Retinal pigment epithelial cell (primary cell): ENCODE measurements around the gene NDE1.

Experiments used
- DNase-seq: peaks from one replicate; pipeline ENCODE4 v3.0.0-alpha.2; 2010; ENCODE audit warnings: low read depth
- H3K4me3 ChIP-seq: 2 replicates; pipeline ENCODE4 v1.5.1; 2011; ENCODE audit warnings: mild to moderate bottlenecking, low read length, control low read depth, moderate library complexity
- CTCF ChIP-seq: conservative IDR thresholded peaks from 2 replicates; pipeline ENCODE4 v1.5.1; 2011; ENCODE audit warnings: low read depth, low read length, control low read depth, inconsistent platforms

Gene NDE1

GRCh38 chr16:15773968-15774367, 123.9 kb downstream of the NDE1 start:
- DNase-seq, result peak; percentile 86
- no peak overlapping the region for H3K4me3 ChIP-seq
- TF ChIP-seq CTCF, result no peak

- peak; percentile 10 for DNase-seq
- TF ChIP-seq CTCF, result no peak
- H3K4me3 ChIP-seq, result no peak overlapping the region
Observed at GRCh38 chr16:15775209-15775608, 125.2 kb downstream of the NDE1 start.

GRCh38 chr16:15775663-15776304, 125.7 kb downstream of the NDE1 start:
- no peak for TF ChIP-seq CTCF
- H3K4me3 ChIP-seq, result no peak overlapping the region
- DNase-seq, result no peak
